HG03521 (cell line): ENCODE data around the gene ZNF3.
"Not testable (repeated sequence)": the region's sequence is repeated elsewhere in the genome, so short reads cannot be mapped to it uniquely, and the experiment has no call there.

ENCODE experiments used
- ATAC-seq: cut with Tn5 transposase; IDR thresholded peaks from one replicate; pipeline ENCODE4 v1.9.1; 2021; ENCODE audit warnings: mild to moderate bottlenecking, moderate library complexity; ENCODE audit not compliant: unreplicated experiment

ZNF3 gene

DNA sequence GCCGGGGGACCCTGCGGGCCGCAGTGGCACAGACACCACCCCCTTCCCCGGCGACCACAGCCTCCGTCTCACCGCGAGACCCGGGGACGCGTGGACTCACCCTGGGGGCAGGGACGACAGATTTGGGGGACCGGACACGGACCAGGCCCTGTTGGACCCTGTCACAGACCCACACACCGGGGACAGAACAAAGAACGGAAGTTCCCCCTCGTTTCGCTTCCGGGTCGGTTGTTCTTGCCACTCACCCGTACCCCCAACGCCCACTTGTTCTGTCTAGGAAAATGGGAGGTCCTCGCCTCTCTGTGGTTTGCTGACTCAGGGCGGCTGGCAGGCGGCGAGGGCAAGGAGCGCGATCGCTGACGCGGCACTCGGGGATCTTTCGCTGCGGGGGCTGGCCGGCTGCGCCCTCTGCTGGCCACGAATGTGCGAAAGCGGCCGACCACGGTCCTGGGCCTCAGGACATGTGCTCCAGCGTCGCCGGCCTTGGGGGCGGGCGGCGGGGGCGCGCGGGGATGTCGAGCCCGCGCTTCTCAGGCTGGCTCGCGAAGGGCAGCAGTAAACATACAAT is at the start of gene ZNF3:
ZNF3 (minus strand) TSS at position 189 of the 568 bp plus-strand sequence. CDS start 4,366 bp downstream, outside the sequence.
- peak; percentile 78 for ATAC-seq

DNA sequence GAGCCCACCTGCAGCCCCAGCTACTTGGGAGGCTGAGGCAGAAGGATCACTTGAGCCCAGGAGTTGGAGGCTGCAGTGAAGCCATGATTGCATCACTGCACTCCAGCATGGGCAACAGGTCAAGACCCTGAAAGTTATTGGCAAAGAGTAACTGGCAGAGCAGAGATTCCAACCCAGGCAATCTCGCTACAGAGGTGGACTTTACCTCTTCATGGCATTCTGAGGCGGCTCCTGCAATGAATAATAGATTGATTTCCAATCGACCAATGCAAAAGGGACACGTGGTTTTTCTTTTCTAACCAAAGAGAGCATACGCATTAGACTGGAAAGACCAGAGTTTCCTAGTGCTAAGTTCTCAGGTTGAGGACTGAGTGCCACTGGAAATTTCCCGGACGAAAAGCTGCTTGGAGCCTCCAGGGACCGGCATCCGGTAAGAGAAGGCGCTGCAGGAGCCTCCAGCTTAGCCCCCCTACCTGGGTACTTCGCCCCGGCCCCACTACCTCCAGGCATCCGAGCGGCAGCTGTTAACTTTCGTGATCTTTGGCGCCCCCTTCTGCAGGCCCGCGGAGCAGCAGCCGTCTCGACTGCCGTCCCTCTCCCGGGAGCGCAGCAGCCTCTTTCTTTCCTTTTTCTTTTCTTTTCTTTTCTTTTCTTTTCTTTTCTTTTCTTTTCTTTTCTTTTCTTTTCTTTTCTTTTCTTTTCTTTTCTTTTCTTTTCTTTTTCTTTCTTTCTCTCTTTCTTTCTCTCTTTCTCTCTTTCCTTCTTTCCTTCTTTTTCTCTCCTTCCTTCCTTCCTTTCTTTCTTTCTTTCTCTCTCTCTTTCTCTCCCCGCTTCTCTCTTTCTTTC is 49.3 kb upstream of the ZNF3 start:
- no peak for ATAC-seq

GRCh38 chr7:100130220-100130607 is 48.7 kb upstream of the ZNF3 start:
- ATAC-seq = not testable (repeated sequence)

GRCh38 chr7:100128637-100128963 is 47.1 kb upstream of the ZNF3 start:
- ATAC-seq = no peak

- ATAC-seq = no peak
Observed at GRCh38 chr7:100127866-100128636, 46.5 kb upstream of the ZNF3 start.

- peak; percentile 67 for ATAC-seq
Observed at GRCh38 chr7:100126931-100127865, 45.7 kb upstream of the ZNF3 start, which contains the start of gene MBLAC1. TSS of gene MBLAC1 (plus strand) at chr7:100126967. CDS start at chr7:100127396, 429 bp downstream.

DNA sequence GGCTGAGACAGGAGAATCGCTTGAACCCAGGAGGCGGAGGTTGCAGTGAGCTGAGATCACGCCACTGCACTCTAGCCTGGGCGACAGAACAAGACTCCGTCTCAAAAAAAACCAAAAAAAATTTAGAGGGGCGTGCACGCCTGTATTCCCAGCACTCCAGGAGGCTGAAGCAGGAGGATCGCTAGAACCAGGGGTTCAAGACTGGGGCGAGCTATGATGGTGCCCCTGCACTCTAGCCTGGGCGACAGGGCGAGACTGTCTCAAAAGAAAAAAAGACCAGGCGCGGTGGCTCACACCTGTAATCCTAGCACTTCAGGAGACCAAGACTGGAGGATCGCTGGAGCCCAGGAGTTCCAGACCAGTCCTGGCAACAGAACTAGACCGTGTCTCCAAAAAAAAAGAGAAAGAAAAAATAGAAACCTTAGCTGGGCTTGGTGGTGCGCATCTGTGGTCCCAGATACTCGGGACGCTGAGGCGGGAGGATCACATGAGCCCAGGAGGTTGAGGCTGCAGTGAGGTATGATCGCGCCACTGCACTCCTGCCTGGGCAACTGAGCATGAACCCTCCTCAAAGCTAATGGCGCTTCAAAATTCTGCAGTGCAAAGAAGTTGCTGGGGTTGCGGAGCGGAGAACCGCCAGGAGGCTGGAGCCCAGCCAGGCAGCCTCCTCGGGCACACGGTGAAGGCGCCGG is 44.9 kb upstream of the ZNF3 start:
- peak; percentile 4 for ATAC-seq

GRCh38 chr7:100124301-100125230 is 43.0 kb upstream of the ZNF3 start:
- no peak for ATAC-seq

DNA sequence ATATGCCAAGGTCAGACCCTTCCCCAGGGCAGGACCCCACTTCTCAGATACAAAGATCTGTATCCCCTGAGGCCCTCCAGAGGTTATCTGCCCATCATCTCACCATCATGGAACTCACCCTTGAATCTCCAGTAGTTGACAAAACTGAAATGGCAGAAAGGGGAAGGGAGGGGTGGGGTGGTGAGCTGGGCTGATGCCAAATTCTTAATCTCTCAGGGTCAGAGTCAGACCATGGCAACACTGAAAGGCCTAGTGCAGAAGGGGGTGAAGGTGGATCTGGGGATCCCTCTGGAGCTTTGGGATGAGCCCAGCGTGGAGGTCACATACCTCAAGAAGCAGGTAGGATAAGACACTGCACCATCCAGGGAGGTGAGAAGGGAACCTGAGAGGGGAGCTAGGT is 41.0 kb upstream of the ZNF3 start:
- ATAC-seq = no peak

GRCh38 chr7:100122067-100122466 is 40.5 kb upstream of the ZNF3 start:
- ATAC-seq = no peak

GRCh38 chr7:100120733-100121036 is 39.2 kb upstream of the ZNF3 start:
- no peak for ATAC-seq

DNA sequence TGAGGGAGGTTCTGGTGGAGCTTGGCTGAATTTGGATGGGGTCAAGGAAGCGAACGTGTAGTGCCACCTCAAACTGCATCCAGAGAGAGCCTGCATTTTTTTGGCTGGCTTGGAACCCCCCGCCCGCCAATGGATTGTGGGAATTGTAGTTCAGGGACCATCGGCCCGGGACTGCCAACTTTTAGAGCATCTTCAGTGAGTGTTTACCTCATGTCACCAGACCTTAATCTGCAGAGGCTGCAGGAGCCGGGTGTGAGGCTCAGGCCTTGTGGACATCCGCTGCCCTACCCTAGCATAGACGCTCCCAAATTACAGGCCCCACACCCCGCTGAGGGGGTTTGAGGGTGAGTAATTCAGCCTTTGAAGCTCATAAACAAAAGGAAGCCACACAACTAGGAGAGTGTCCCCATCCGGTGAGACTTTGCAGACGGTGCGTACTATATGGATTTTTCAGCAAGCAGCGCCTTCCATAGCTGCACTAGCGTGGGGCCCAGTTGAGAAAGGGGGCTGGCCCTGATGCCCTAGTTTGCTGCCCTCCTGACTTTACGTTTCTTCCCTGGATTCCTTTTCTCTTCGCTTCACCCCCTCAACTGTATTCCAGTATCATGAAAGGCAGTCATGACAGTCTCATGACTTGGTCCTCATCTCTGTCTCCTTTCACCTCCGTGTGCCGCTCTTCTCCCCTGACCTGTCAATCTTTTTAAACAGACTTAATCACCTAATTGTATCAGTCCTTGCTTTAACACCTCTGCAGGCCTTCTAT is 38.6 kb upstream of the ZNF3 start:
- peak; percentile 8 for ATAC-seq

DNA sequence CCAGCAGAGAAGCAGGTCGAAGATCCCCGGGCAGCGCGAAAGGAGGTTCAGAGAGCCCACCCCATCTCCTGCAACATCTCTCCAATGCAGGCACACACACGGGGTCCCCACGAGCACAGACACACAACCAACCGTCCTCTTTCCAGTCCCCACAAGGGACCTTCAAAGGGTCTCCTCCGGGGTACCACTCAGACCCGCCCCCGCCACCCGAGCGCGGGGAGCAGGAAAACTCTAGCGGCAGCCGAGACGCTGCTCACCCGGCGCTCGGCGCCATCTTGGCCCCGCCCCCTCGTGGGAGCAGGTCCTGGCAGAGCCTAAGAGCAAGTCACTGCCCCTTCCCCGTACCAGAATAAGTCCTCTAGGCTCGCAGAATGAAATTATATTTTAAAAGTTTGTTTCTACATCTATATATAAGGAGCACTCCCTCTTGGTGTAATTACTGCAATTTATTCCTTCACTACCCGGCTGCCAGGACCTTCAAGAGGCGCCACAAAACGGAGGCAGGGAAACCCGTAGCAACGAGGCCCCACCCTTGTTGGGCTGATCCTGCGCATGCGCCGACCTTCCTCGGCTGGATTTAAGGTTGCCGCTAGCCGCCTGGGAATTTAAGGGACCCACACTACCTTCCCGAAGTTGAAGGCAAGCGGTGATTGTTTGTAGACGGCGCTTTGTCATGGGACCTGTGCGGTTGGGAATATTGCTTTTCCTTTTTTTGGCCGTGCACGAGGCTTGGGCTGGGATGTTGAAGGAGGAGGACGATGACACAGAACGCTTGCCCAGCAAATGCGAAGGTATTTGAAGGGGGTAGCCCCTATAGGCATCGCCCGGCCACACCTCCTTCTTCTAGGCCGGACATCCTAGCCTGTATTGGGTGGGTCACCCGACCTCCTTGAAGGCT is 37.8 kb upstream of the ZNF3 start, which contains the start of the genes CNPY4 and TAF6:
CNPY4 (plus strand) TSS at position 563 of the 898 bp plus-strand sequence; CDS start at position 674, 111 bp downstream.
TAF6 (minus strand) TSS at position 287 of the 898 bp plus-strand sequence. CDS start 5,149 bp downstream, outside the sequence.
- peak; percentile 73 for ATAC-seq

DNA sequence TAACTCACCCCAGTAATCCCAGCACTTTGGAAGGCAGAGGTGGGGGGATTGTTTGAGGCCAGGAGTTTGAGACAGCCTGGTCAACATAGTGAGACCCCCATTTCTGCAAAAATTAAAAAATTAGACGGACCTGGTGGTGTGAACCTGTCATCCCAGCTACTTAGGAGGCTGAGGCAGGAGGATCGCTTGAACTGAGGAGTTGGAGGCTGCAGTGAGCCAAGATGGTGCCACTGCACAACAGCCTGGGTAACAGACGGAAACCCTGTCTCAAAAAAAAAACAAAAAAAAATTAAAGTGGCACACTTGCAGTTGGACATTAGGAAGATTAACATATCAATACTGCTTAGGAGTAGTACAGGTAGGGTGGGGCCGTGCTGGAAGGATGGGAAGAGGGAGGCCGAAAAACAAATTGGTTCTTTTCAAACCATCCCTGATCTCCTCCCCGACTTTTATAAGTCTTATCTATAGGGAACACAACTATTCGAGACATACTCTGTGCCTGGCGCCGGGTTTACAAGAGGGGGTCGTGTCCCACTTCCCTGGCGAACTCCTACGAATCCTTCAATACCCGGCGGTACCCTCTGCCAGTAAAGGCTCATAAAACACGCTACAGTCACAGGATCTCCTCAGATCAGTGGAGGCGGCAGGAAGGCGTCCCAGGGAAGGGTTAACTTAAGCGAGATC is 37.0 kb upstream of the ZNF3 start:
- no peak for ATAC-seq

DNA sequence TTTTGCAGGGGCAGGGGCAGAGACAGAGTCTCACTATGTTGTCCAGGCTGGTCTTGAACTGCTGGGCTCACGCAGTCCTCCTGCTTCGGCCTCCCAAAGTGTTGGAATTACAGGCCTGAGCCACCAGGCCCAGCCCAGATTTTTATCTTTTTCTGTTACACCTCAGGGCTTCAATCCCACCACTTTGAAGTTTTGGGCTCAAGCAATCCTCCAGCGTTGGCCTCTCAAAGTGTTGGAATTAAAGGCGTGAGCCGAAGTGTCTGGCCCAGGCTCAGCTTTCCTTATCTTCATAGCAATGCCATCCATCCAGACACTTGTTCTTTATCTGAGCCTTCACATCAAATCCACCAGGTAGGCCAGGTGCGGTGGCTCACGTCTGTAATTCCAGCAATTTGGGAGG is 33.5 kb upstream of the ZNF3 start:
- no peak for ATAC-seq

- no peak for ATAC-seq
Observed at GRCh38 chr7:100111914-100112313, 30.4 kb upstream of the ZNF3 start.

GRCh38 chr7:100111156-100111555 is 29.6 kb upstream of the ZNF3 start:
- ATAC-seq = no peak
